Measurements from ENCODE around the gene SSU72. TPM values are rescaled to one million over a fixed set of nuclear protein-coding genes. Genes with fewer than 3 reads are reported as not detected.
A peak's percentile ranks its signal among the peaks of the same experiment; 100 is the strongest.

The SSU72 gene
- total RNA-seq, 1 donor from 2014 or later: 118 TPM

DNA sequence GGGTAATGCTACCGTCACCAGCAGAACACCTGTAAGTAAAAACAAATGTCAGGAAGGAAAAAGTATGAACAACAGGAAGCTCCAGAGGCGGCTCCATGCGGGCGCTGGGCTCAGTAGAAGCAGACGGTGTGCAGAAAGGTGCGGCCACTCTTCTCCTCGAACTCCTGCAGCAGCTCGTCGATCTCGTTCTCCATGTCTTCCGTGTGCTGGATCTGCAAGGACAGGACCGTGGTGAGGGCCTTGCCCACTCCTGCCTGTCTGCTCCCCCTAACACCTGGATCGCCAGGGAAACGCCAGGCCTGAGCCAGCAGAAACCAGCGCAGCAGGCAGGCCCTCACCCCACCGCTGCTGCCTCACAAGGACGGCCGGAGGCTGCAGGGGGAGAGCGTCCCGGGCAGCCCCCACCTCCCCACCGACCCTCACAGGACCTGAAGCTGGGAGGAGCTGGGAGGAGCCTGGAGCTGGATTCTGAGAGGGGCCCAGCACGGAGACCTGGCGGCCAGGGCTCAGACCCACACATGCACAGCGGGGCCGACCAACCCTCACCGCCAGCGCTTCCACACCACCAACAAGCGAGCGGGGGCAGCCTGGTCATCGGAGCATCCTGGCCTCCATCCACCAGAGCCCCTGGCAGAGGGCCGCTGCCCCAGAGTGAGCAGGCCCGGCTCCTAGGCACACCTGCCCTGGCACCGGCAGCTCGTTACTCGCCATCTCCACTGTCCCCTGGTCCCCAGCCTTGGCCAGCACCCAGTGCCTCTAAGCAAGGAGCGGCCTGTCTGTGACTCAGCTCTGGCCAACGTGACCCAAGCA is 32.5 kb downstream of the SSU72 start:
- intact Hi-C loops (cut with micrococcal nuclease): no loop called here
- Mint-ChIP-seq H3K36me3 (ENCODE audit: low read depth) (peaks cover 15% of the 10 kb centered on the region), H3K27ac (no peak overlapping the region), H3K4me3 (no peak overlapping the region), H3K4me1 (peaks cover 4% of the 10 kb centered on the region), H3K27me3 (peaks cover 2% of the 10 kb centered on the region), H3K9me3 (no peaks in the 10 kb centered on the region)
- TF ChIP-seq CTCF (IDR thresholded peaks at IDR 0.05): no peak
- ATAC-seq (ENCODE audit: low read depth) (no peak), DNase-seq (no peak)
- POLR2A ChIA-PET: no interaction called here
- CTCF ChIA-PET: no interaction called here

GRCh38 chr1:1540818-1541628 is 33.6 kb downstream of the SSU72 start:
- Mint-ChIP-seq H3K27ac (no peak overlapping the region), H3K36me3 (ENCODE audit: low read depth) (peaks cover 15% of the 10 kb centered on the region), H3K27me3 (peaks cover 2% of the 10 kb centered on the region), H3K4me1 (peaks cover 4% of the 10 kb centered on the region), H3K4me3 (peak overlapping the region; percentile 35), H3K9me3 (no peaks in the 10 kb centered on the region)
- intact Hi-C loops (cut with micrococcal nuclease): no loop called here
- DNase-seq (no peak), ATAC-seq (ENCODE audit: low read depth) (no peak)
- TF ChIP-seq CTCF (IDR thresholded peaks at IDR 0.05): no peak
- ChIA-PET POLR2A (no interaction called here), CTCF (no interaction called here)

DNA sequence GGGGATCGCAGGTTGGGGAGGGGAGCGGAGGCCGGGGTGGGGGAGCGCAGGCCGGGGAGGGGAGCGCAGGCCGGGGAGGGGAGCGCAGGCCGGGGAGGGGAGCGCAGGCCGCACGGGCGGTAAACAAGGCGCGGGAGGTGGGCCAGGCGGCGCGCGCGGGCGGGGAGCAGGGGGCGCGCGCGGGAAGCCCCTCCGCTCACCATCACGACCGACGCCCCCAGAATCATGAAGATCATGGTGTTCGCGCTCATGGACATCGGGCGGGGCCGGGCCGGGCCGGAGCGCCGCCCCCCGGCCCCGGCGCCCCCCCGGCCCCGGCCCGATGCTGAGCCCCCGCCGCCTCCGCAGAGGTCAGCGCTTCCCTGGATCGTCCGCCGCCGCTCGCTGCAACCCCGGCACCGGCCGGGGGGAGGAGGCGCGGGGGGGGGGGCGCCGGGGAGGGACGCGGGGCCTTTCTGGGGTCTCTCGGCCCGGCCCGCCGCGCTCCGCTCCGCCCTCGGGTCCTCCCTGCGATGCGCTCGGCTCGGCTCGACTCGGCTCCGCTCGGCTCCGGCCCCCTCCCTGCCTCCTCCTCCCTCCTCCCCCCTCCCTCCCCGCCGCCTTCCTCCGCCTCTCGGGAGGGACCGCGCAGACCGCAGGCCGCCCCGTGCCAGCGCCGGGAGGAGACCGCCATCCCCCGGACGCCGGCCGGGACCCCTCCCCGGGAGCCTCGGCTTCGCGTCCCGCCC is 34.4 kb downstream of the SSU72 start, which contains the start of gene TMEM240:
Gene TMEM240, minus strand, starts transcription at position 535 of the 728 bp plus-strand sequence. Its CDS starts 278 bp downstream, at position 257.
- Mint-ChIP-seq H3K9me3 (no peaks in the 10 kb centered on the region), H3K27ac (no peak within 1 kb of the TSS), H3K4me3 (peak within 1 kb of the TSS; percentile 72), H3K4me1 (peaks cover 4% of the 10 kb centered on the region), H3K27me3 (peaks cover 2% of the 10 kb centered on the region), H3K36me3 (ENCODE audit: low read depth) (peaks cover 15% of the 10 kb centered on the region)
- intact Hi-C loops (cut with micrococcal nuclease): no loop called here
- POLR2A ChIA-PET: no interaction called here
- ATAC-seq (ENCODE audit: low read depth) (peak; percentile 81), DNase-seq (no peak)
- no peak for TF ChIP-seq CTCF (IDR thresholded peaks at IDR 0.05)
- CTCF ChIA-PET: no interaction called here

GRCh38 chr1:1539310-1540089 is 35.2 kb downstream of the SSU72 start:
- Mint-ChIP-seq H3K27ac (no peak overlapping the region), H3K4me3 (peak overlapping the region; percentile 72), H3K4me1 (peaks cover 4% of the 10 kb centered on the region), H3K9me3 (no peaks in the 10 kb centered on the region), H3K27me3 (peaks cover 2% of the 10 kb centered on the region), H3K36me3 (ENCODE audit: low read depth) (peaks cover 15% of the 10 kb centered on the region)
- intact Hi-C loops (cut with micrococcal nuclease): no loop called here
- TF ChIP-seq CTCF (IDR thresholded peaks at IDR 0.05): no peak
- ATAC-seq (ENCODE audit: low read depth) (no peak), DNase-seq (no peak)
- POLR2A ChIA-PET: interaction anchor here (0.6 kb wide), 1 partner anchor 58 kb away, joined by 4 read pairs; no protein-coding TSS in a partner anchor
- CTCF ChIA-PET: no interaction called here
